Skeletal muscle satellite cell (primary cell): Measurements from ENCODE around the gene ULK2.
"Not testable (repeated sequence)": the region's sequence is repeated elsewhere in the genome, so short reads cannot be mapped to it uniquely, and the experiment has no call there.

Experiments
- H3K27me3 ChIP-seq: 2 replicates; pipeline ENCODE4 v1.7.0; 2013; ENCODE audit warnings: low read length; ENCODE audit not compliant: control insufficient read depth, insufficient read depth
- H3K36me3 ChIP-seq: 2 replicates; pipeline ENCODE4 v1.7.0; 2013; ENCODE audit warnings: mild to moderate bottlenecking, control low read depth, low read length; ENCODE audit not compliant: insufficient read depth
- H3K4me1 ChIP-seq: 2 replicates; pipeline ENCODE4 v1.7.0; 2013; ENCODE audit warnings: low read length; ENCODE audit not compliant: control insufficient read depth, insufficient read depth
- H3K4me2 ChIP-seq: 2 replicates; pipeline ENCODE4 v1.7.0; 2013; ENCODE audit warnings: mild to moderate bottlenecking, low read length
- H3K4me3 ChIP-seq: 2 replicates; pipeline ENCODE4 v1.7.0; 2013; ENCODE audit warnings: low read length
- H3K9ac ChIP-seq: 2 replicates; pipeline ENCODE4 v1.7.0; 2013; ENCODE audit warnings: mild to moderate bottlenecking, low read depth, low read length, moderate library complexity
- H3K9me3 ChIP-seq: replicated peaks from 2 replicates; pipeline ENCODE4 v1.7.0; 2013; ENCODE audit warnings: mild to moderate bottlenecking, control low read depth, low read length

The ULK2 gene

DNA sequence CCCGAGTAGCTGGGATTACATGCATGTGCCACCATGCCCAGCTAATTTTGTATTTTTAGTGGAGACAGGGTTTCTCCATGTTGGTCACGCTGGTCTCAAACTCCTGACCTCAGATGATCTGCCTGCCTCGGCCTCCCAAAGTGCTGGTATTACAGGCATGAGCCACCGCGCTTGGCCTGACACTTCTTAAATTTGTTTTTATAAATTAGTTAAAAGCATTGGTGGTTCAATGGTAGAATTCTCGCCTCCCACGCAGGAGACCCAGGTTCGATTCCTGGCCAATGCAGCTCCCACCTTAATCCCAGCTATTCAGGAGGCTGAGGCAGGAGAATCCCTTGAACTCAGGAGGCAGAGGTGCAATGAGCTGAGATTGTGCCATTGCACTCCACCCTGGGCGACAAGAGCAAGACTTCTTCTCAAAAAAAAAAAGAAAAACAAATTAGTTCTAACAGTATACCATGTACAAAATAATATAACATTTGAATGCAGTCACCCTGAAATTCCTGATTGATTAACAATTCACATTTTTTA is 7.0 kb downstream of the ULK2 start:
- H3K27me3 ChIP-seq, H3K36me3 ChIP-seq, H3K4me1 ChIP-seq, H3K9ac ChIP-seq, H3K4me3 ChIP-seq, H3K4me2 ChIP-seq, H3K9me3 ChIP-seq: not testable (repeated sequence)

DNA sequence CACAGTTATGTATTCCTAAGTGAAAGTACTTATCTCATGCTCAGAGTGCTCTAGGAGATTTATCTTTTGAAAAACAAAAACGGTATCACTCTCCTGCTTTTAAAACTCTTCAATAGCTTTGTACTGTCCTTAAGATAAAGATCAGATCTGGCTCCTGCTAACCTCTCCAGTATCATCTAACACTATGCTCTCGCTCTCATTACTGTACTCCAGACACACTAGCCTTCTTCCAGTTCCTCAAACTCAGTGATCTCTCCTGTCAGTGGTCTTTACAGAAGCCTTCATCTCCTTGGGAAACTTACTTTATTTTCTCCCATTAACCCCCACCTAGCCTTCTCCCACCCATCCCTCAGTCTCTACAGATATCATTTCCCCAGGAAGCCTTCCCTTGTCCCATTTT is 10.1 kb downstream of the ULK2 start:
- peaks cover 4% of the 10 kb centered on the region for H3K36me3 ChIP-seq
- H3K4me1 ChIP-seq, result no peaks in the 10 kb centered on the region
- H3K9ac ChIP-seq, result no peak overlapping the region
- no peaks in the 10 kb centered on the region for H3K27me3 ChIP-seq
- H3K4me2 ChIP-seq, result no peak overlapping the region
- no peaks in the 10 kb centered on the region for H3K9me3 ChIP-seq
- no peak overlapping the region for H3K4me3 ChIP-seq

DNA sequence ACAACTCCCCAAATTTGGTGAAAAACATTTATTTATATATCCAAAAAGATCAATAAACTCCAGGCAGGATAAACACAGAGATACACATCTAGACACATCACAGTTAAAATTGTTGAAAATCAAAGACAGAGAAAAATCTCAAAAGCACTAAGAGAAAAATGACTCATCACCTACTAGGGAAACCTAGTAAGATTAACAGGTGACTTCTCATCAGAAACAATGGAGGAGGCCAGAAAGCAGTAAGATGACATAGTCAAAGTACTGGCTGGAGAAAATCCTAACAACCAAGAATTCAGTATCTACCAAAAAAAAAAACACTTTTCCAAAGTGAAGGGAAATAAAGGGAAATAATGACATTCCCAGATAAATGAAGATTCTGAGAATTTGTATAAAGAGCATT is 33.8 kb downstream of the ULK2 start:
- Histone ChIP-seq H3K36me3 (peaks cover under 1% of the 10 kb centered on the region), H3K4me1 (no peaks in the 10 kb centered on the region), H3K9me3 (no peaks in the 10 kb centered on the region), H3K27me3 (no peaks in the 10 kb centered on the region), H3K9ac (no peak overlapping the region), H3K4me3 (no peak overlapping the region), H3K4me2 (no peak overlapping the region)

DNA sequence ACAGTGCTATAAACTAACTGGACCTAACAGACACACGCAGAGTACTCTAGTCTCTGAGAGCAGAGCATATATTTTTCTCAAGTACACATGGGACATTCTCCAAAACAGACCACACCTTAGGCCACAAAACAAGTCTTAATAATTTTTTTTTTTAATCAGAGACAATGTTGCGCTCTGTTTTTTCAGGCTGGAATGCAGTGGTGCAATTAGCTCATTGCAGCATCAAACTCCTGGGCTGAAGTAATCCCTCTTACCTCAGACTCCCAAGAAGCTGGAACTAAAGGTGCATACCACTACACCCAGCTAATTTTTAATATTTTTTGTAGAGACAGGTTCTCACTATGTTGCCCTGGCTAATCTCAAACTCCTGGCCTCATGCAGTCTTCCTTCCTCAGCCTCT is 37.7 kb downstream of the ULK2 start:
- Histone ChIP-seq H3K9me3 (no peaks in the 10 kb centered on the region), H3K4me2 (no peak overlapping the region), H3K4me3 (no peak overlapping the region), H3K27me3 (no peaks in the 10 kb centered on the region), H3K4me1 (no peaks in the 10 kb centered on the region), H3K36me3 (peaks cover under 1% of the 10 kb centered on the region), H3K9ac (no peak overlapping the region)

DNA sequence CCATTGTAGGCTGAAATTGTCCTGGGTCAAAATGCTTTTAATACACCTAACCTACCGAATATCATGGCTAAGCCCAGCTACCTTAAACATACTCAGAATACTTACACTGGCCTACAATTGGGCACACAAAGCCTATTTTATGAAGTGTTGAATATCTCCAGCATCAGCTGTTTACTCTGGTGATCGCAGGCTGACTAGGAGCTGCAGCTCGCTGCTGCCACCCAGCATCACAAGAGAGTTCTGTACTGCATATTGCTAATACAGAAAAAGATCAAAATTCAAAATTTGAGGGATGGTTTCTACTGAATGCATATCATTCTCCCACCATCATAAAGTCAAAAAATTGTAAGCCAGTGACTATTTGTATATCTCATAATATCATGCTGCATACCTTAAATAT is 55.3 kb downstream of the ULK2 start:
- Histone ChIP-seq H3K27me3 (no peaks in the 10 kb centered on the region), H3K9ac (no peak overlapping the region), H3K9me3 (no peaks in the 10 kb centered on the region), H3K4me2 (no peak overlapping the region), H3K4me3 (no peak overlapping the region), H3K36me3 (no peaks in the 10 kb centered on the region), H3K4me1 (no peaks in the 10 kb centered on the region)

DNA sequence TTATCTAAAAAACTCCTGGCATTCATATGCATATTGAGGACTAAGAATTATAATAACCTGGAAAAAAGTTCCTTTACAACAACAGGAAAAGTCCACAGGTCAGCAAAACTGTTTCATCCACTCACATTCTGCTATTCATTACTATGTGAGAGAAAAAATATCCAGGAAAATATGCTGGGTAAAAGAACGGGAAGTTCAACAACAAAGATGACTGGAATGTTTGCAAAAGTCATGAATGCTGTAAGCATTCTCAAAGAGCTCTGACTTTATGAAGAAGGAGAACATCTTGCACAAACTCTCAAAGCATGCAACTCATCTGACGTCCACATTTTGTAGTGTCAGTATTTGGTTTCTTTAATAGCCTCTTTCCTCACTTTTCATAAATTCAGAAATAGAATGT is 62.7 kb downstream of the ULK2 start:
- H3K4me2 ChIP-seq, result no peak overlapping the region

DNA sequence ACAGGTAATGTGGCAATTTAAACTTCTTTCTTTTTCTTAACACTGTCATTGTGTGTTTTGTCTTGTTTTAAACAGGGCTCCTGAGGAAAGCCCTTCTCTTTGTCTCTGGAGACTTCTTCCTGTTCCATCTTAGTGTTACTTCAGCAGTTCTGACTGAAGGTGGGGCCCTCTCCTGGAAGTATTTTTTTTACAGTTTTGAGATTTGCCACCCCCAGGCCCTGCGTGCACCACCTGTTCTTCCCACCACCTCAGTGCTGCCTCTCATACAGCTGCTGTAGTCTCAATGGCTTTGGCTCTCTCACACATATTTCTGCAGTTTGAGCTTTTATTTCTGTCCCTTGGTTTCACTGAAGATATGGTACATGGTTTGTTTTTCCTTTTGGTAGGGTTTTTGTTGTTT is 67.2 kb downstream of the ULK2 start:
- Histone ChIP-seq H3K4me2 (no peak overlapping the region), H3K4me1 (no peaks in the 10 kb centered on the region), H3K27me3 (no peaks in the 10 kb centered on the region), H3K4me3 (no peak overlapping the region), H3K9me3 (peaks cover 5% of the 10 kb centered on the region), H3K36me3 (peaks cover 34% of the 10 kb centered on the region), H3K9ac (no peak overlapping the region)

More for the DNA sequence above, 62.7 kb downstream of the ULK2 start:
- Histone ChIP-seq H3K4me1 (no peaks in the 10 kb centered on the region), H3K27me3 (no peaks in the 10 kb centered on the region), H3K9ac (no peak overlapping the region), H3K9me3 (no peaks in the 10 kb centered on the region), H3K4me3 (no peak overlapping the region), H3K36me3 (peaks cover 6% of the 10 kb centered on the region)

DNA sequence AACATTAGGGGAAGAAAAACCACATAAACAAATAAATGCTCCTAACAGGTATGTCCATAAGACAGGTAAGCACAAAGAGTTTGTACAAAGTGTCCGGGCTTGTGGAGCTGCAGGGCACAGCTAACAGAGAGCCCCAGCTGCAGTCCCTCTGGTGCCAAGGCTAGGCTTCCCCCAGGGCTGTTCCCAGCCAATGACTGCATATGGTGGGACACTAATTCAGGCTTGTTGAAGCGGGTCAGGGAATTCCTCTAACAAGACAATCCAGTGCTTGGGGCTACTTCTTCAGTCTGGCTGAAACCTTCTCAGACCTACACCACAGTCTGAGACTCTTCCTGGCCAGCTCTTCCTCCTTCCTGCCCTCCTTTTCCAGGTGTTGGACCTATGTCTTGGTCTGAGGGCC is 67.9 kb downstream of the ULK2 start:
- no peaks in the 10 kb centered on the region for H3K27me3 ChIP-seq
- no peak overlapping the region for H3K9ac ChIP-seq
- no peaks in the 10 kb centered on the region for H3K4me1 ChIP-seq
- H3K36me3 ChIP-seq, result peaks cover 38% of the 10 kb centered on the region
- no peak overlapping the region for H3K4me3 ChIP-seq
- no peak overlapping the region for H3K4me2 ChIP-seq
- peaks cover 5% of the 10 kb centered on the region for H3K9me3 ChIP-seq

DNA sequence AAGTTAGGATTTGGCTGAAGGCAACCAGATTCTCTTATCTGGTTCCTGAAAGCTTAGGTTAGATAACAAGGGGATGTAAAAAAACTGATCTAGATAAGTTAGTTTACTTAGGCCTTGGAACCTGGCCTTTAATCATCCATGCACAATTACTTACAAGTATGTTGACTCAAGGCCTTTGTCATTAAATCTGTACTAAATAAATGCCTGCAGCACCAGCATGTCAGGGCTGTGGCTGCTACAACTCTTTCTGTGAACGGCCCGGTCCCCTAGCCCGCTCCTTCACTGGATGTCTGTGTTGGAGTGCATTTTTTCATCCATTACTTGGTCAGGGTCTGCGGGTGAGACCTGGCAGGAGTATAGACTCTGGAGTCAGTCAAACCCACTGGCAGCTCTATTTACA is 71.3 kb downstream of the ULK2 start:
- Histone ChIP-seq H3K4me2 (no peak overlapping the region), H3K9me3 (peaks cover 5% of the 10 kb centered on the region), H3K4me1 (no peaks in the 10 kb centered on the region), H3K9ac (no peak overlapping the region), H3K4me3 (no peak overlapping the region), H3K36me3 (peaks cover 48% of the 10 kb centered on the region), H3K27me3 (no peaks in the 10 kb centered on the region)

DNA sequence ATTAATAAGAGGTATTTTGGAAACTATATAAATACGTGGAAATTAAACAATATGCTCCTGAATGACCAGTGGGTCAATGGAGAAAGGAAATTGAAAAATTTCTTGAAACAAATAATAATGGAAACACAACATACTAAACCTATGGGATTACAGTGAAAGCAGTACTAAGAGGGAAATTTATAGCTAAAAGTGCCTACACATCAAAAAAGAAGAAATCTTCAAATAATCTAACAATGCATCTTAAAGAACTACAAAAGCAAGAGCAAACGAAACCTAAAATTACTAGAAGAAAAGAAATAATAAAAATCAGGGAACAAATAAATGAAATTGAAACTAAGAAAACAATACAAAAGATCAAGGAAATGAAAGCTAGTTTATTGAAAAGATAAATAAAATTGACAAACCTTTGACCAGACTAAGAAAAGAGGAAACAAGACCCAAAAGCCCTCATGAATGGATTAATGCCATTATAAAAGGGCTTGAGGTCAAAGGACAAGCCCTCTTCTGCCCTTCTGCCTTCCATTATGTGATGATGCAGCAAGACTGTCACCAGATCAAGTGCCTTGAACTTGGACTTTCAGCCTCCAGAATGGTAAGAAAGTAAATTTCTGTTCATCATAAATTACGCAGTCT is 75.7 kb downstream of the ULK2 start:
- peaks cover 8% of the 10 kb centered on the region for H3K4me1 ChIP-seq
- H3K36me3 ChIP-seq, result peaks cover 49% of the 10 kb centered on the region
- H3K4me2 ChIP-seq, result no peak overlapping the region
- H3K27me3 ChIP-seq, result no peaks in the 10 kb centered on the region
- peaks cover 2% of the 10 kb centered on the region for H3K9me3 ChIP-seq
- H3K4me3 ChIP-seq, result no peak overlapping the region
- no peak overlapping the region for H3K9ac ChIP-seq

DNA sequence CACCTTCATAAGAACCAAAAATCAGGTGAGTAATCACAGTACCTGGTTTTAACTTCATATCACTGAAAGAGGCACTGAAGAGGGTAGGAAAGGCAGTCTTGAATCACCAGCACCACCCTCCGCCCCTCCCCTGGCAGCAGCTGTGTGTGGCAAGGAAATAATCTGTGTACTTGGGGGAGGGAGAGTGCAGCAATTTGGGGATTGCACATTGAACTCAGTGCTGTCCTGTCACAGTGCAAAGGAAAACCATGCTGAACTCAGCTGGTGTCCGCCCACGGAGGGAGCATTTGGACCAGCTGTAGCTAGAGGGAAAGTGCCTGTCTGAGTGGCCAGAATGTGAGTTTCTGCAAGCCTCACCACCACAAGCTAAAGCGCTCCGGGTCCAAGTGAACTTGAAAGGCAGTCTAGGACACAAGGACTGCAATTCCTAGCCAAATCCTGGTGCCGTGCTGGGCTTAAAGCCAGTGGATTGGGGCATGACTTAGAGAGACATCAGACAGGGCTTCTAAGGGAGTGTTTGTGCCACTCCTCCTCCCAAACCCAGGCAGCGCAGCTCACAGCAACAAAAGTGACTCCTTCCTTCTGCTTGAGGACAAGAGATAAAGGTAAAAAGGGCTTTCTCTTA is 79.9 kb downstream of the ULK2 start:
- Histone ChIP-seq H3K27me3 (no peaks in the 10 kb centered on the region), H3K36me3 (peaks cover 20% of the 10 kb centered on the region), H3K4me2 (no peak overlapping the region), H3K9me3 (no peaks in the 10 kb centered on the region), H3K9ac (no peak overlapping the region), H3K4me1 (peaks cover 12% of the 10 kb centered on the region), H3K4me3 (no peak overlapping the region)

DNA sequence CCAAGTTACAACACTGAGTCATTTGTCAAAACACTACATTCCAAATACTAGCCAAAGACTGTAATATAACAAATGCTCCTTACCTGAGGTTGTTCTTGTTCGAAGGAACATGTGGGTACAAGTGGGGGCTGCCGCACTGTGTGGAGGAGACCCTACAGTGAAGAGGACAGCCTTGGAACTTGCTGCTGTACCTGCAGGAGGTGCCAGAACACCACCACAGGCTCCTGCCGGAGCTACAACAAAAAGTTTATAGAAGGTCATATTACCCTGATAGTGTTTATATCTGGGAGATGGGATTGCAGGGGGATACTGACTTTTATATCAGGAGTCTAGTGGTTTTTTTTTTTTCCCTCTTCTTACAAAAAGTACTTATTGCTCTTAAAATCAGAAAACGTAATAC is 81.9 kb downstream of the ULK2 start:
- Histone ChIP-seq H3K4me3 (no peak overlapping the region), H3K4me2 (no peak overlapping the region), H3K9me3 (no peaks in the 10 kb centered on the region), H3K9ac (no peak overlapping the region), H3K27me3 (no peaks in the 10 kb centered on the region), H3K4me1 (peaks cover 12% of the 10 kb centered on the region), H3K36me3 (peaks cover 31% of the 10 kb centered on the region)
